ENCODE measurements around the gene PCDH19. TPM values are rescaled to one million over a fixed set of nuclear protein-coding genes. Genes with fewer than 3 reads are reported as not detected.
A peak's percentile ranks its signal among the peaks of the same experiment; 100 is the strongest.

PCDH19 gene
- total RNA-seq, 2 donors from 2014 or later: 0.91 to 1.6 TPM

GRCh38 chrX:100373673-100374072 is 36.4 kb downstream of the PCDH19 start:
- Histone ChIP-seq H3K4me3 (no peak overlapping the region), H3K27me3 (replicated peaks; ENCODE audit: insufficient read depth) (no peaks in the 10 kb centered on the region), H3K36me3 (no peaks in the 10 kb centered on the region), H3K27ac (no peak overlapping the region), H3K9me3 (no peaks in the 10 kb centered on the region), H3K4me1 (replicated peaks) (no peaks in the 10 kb centered on the region)
- 64% methylated on average over 2 of the region's 2 CpGs for WGBS
- intact Hi-C loops (cut with DNase I): no loop called here
- no peak for TF ChIP-seq POLR2A (IDR thresholded peaks at IDR 0.05)
- no peak for TF ChIP-seq POLR2AphosphoS5 (IDR thresholded peaks at IDR 0.05)
- no peak for TF ChIP-seq CTCF (IDR thresholded peaks at IDR 0.05)
- DNase-seq (ENCODE audit: low spot score): no peak

DNA sequence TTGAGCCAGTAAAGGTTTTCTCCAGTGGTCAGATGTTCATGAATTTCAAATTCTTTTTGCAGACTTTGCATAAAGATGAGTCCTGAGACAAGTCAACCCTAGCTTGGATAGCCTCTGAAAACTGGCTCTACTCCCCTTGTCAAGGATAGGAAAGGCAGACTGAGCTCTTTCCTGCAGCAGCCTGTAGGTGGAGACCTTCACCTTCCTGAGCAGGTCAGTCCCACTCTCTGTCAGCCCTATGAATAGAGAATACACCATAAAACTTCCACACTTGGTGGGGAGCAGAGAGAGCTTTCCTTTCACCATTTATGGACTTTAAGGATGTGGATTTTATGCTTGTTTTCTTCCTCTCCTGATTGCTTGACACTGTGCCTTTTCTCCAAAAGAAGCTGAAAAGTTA is 41.9 kb downstream of the PCDH19 start:
- Histone ChIP-seq H3K4me3 (no peak overlapping the region), H3K4me1 (replicated peaks) (no peaks in the 10 kb centered on the region), H3K9me3 (no peaks in the 10 kb centered on the region), H3K27ac (no peak overlapping the region), H3K27me3 (replicated peaks; ENCODE audit: insufficient read depth) (no peaks in the 10 kb centered on the region), H3K36me3 (no peaks in the 10 kb centered on the region)
- TF ChIP-seq CTCF (IDR thresholded peaks at IDR 0.05): peak in 1 of 4 experiments; percentile 12
- TF ChIP-seq POLR2AphosphoS5 (IDR thresholded peaks at IDR 0.05): no peak
- DNase-seq (ENCODE audit: low spot score): no peak
- intact Hi-C loops (cut with DNase I): no loop called here

DNA sequence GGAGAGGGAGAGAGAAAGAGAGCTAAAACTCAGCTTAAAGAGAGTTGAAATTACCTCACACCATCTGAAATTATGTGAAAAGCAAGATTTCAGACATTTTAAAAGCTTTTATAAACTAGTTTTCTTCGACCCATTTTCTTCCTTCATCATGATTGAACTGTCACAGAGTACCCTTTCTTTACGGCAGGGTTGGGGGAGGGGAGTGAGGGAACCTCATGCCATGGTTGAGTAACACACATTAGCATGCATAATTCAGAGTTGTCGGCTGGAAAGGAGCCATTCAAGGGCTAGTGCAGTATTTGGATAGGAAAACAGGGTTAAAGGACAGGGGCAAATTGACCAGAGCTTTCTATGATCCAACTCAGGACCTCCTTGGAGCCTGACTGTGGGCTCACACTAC is 46.2 kb downstream of the PCDH19 start:
- Histone ChIP-seq H3K9me3 (no peaks in the 10 kb centered on the region), H3K4me1 (replicated peaks) (no peaks in the 10 kb centered on the region), H3K27me3 (replicated peaks; ENCODE audit: insufficient read depth) (no peaks in the 10 kb centered on the region), H3K27ac (no peak overlapping the region), H3K4me3 (no peak overlapping the region), H3K36me3 (no peaks in the 10 kb centered on the region)
- WGBS: 48% methylated on average over 3 of the region's 3 CpGs
- no peak for TF ChIP-seq POLR2A (IDR thresholded peaks at IDR 0.05)
- TF ChIP-seq CTCF (IDR thresholded peaks at IDR 0.05): no peak
- no peak for TF ChIP-seq POLR2AphosphoS5 (IDR thresholded peaks at IDR 0.05)
- intact Hi-C loops (cut with DNase I): no loop called here
- no peak for DNase-seq (ENCODE audit: low spot score)

GRCh38 chrX:100358766-100359165 is 51.3 kb downstream of the PCDH19 start:
- Histone ChIP-seq H3K27ac (no peak overlapping the region), H3K4me3 (no peak overlapping the region), H3K4me1 (replicated peaks) (no peaks in the 10 kb centered on the region), H3K9me3 (no peaks in the 10 kb centered on the region), H3K27me3 (replicated peaks; ENCODE audit: insufficient read depth) (no peaks in the 10 kb centered on the region), H3K36me3 (no peaks in the 10 kb centered on the region)
- TF ChIP-seq POLR2A (IDR thresholded peaks at IDR 0.05): no peak
- no peak for TF ChIP-seq POLR2AphosphoS5 (IDR thresholded peaks at IDR 0.05)
- TF ChIP-seq CTCF (IDR thresholded peaks at IDR 0.05): no peak
- DNase-seq (ENCODE audit: low spot score): no peak
- intact Hi-C loops (cut with DNase I): no loop called here
- WGBS: 32% methylated on average over 3 of the region's 3 CpGs

GRCh38 chrX:100356351-100356896 is 53.6 kb downstream of the PCDH19 start:
- H3K27ac ChIP-seq: no peak overlapping the region
- no peak for DNase-seq (ENCODE audit: low spot score)
- no peaks in the 10 kb centered on the region for H3K36me3 ChIP-seq
- intact Hi-C loops (cut with DNase I): no loop called here
- H3K9me3 ChIP-seq: no peaks in the 10 kb centered on the region
- H3K27me3 ChIP-seq (replicated peaks; ENCODE audit: insufficient read depth): no peaks in the 10 kb centered on the region
- TF ChIP-seq POLR2A (IDR thresholded peaks at IDR 0.05) (no peak), CTCF (IDR thresholded peaks at IDR 0.05) (no peak), POLR2AphosphoS5 (IDR thresholded peaks at IDR 0.05) (no peak)
- no peak overlapping the region for H3K4me3 ChIP-seq
- H3K4me1 ChIP-seq (replicated peaks): no peaks in the 10 kb centered on the region
- 80% methylated on average over 3 of the region's 3 CpGs for WGBS

Data from prostate gland (tissue), 2 donors.